ENCODE results near the gene FOXL2NB. TPM values are rescaled to one million over a fixed set of nuclear protein-coding genes. Genes with fewer than 3 reads are reported as not detected.

The FOXL2NB gene
- total RNA-seq, 1 donor from 2014 or later, result under 0.01 TPM

DNA sequence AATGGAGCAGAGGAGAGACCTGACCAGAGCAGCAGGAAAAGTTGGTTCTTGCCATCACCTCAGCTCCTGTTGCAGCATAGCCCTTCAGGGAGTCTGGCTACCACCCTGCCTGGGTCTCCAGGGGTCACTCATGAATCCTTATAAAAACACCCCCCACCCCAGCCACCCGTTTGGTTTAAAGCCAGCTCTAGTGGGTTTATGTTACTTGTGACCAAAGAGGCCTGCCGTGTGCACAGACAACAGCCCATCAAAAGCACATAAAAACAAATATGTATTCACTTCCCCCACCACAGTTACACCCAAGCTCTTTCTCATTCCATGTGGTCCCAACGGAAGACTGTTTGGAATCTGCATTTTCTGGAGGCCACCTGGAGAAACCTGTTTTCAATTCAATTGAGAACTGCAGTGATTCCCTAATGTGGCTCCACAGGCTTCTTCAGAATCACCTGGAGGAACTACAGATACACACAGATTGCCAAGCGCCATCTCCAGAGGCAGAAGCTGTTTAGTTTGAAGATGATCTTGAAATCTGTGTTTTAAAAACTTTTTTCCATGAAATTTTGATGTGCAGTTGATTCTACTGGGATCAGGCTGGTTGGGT, 13.8 kb upstream of the FOXL2NB start:
- DNase-seq, result no peak

DNA sequence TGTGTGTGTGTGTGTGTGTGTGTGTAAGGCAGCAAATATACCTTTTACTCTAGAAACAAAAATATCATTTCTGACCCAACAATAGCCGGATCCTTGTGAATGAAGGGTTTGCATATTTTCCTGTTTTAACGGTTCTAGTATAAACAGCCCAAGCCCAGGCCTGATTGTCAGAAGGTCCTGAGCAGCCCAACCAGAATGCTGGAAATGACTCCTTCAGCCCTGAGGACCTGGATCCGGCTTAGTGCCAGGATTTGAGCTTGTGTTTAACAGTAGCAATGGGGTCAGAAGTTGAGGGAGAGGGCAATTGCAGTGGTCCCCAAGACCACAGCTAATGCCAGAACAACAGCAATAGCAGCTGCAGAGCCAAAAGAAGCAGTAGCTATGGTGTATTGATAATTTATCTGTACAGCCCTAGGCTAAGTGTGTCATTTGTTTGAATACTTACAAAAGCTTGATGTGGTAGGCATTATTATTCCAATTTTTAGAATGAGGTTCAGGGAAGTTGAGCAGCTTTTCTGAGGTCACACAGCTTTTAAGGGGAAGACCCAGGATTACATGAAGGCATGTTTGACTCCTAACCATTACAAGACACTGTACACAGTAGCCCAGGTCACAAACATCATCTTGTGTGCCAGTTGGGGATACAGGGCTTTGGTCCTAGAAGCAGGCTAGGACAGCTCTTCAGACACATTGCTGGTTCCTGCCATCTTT, 12.9 kb upstream of the FOXL2NB start:
- peak; percentile 64 for DNase-seq

DNA sequence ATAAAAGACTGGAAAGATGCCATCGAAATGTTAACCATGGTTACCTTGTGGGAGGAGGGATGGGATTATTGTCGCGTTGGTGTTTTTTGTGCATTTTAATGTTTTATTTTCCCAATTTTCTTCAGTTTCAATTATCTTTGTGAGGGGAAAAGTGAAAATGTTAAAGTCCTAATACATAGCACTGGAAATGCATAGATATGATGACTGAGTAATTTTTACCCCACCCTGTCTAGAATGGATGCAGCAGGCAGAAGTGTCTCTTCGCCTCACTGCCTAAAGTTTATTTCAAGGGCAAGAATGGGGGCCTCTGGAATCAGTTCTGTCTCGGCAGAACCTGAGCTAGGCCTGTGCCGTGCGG, 11.5 kb upstream of the FOXL2NB start:
- no peak for DNase-seq

DNA sequence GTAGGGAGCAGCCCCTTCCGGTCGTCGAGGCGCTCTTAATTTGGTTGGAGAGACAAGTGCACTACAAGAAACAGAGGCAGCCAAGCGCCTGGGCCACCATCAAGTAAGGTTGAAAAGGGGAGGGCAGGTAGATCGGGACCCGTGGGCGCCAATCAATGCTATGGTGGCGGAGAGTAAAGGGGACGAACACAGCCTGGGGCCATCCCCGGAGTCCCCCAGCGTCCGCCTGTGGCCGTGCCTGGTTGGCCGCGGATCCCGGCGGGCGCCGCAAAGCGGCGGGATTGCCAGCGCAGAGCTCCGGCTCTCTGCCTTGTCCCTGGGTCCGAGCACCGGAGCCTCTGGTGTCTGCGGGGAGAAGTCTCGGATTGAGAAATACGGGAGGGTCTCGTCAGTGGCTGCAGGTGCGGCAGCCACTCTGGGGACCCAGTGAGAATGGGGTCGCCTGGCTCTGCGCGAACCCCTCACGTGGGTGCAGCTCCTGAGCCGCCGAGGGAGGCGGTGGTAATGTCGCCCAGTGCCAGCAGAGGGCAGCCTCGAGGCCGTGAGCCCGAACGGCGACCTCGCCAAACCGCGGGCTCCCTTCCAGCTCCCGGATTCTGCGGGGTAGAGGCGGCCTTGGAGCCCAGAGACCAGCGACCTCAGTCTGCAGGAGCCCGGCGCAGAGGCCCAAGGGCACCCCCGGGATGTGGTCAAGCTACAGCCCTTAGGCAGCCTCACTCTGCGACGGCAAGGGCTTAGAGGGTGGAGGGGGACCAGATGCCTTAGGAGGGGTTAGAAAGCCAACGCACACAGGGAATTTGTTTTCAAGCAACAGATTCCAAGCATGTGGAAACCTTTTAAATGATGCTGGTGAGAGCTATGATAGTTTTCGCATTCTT, 10.9 kb upstream of the FOXL2NB start:
- DNase-seq, result peak; percentile 75

DNA sequence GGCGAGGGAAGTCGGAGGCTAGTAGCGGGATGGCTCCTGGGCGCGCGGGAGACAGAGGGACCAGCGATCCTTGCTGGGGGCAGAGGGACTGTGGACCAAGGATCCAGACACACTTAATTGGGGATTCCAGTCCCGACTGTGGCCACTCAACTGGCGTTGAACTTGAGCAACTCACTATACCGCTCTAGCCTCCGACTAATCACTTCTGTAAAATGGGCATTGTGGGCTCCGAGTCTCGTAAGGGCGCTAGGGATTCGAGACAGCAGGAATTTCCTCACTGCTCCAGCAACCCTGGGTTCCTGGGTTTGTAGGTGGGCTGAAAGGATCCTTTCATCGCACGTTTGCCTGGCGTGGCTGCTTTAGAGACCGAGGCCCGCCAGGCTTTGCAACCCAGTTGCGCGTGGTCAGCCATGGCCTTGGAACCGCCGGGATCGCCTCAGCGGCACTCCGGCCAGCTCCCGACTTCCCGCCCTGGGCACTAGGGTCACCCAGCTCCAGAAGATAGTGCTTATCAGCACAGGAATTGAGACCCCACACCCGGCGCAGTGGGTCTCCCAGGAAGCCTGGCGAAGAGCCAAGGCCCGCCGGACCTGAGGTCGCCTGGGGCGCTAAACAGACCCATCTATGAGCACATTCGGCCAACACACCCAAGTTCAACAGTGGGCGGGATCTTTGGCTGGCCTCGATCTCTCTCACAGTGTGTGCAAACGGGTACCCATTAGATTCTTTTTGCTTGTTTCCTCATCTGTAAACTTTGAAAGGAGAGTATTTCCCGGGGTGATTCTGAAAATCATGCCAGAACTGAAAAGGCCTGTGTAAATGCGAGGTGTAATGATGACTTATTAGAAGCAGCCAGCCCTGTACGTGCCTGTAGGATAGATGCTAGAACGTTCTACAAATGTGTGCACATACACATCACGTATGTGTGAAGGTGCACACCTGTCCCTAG, 10.0 kb upstream of the FOXL2NB start:
- no peak for DNase-seq

DNA sequence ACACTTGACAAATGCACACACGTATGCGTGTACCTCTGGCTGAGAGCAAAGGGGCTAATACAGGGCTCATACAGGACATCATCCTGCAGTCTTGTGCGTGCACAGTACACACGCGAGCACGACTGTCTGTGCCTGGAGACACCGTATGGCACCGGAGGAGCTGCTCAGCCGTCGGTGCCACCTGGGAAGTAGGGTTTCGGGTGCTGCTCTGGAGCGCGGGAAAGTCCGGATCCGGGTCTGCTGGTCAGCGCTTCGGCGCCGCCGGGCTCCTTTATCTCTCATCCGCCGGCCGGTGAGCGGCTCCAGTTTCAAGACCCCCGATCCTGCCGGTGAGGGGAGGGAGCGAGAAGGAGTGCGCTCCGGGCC, 9.3 kb upstream of the FOXL2NB start:
- DNase-seq, result no peak

DNA sequence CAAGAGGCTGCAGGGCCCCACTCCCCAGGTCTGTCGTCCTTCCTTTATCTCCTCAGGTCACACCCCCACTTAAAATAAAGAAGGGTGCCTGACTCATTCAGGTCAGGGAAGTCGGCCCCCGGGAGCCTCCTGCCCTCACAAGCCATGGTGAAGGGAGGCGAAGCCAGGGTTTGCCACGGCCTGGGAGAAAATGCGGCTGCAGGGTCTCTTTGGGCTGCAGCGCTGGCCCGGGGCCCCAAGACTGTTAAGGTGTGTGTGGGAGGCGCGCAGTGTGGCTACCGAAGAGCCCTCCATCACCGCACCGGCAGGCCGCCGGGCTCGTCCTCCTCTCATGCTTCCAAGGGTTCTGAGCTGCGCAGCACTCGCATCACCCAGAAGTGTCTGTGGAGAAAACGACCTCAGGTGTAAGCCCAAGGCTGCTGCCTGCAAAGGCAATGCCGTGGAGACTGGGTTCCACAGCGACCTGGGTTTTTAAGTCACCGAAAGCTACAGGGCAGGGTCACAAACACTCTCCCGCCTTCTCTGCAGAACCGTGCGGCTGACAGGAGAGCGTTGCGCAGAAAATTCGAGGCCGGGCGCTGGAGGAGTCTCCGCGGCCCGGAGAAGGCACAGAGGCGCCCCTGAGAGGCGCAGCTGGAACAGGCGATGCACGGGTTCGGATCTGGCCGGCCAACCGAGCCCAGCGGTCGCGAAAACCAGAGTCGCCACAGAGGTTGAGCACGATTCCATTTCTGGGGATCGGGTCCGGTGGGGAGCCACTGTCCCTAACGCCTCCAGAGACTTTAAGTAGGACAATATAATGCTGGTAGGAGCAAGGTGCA, 8.8 kb upstream of the FOXL2NB start:
- DNase-seq, result no peak

DNA sequence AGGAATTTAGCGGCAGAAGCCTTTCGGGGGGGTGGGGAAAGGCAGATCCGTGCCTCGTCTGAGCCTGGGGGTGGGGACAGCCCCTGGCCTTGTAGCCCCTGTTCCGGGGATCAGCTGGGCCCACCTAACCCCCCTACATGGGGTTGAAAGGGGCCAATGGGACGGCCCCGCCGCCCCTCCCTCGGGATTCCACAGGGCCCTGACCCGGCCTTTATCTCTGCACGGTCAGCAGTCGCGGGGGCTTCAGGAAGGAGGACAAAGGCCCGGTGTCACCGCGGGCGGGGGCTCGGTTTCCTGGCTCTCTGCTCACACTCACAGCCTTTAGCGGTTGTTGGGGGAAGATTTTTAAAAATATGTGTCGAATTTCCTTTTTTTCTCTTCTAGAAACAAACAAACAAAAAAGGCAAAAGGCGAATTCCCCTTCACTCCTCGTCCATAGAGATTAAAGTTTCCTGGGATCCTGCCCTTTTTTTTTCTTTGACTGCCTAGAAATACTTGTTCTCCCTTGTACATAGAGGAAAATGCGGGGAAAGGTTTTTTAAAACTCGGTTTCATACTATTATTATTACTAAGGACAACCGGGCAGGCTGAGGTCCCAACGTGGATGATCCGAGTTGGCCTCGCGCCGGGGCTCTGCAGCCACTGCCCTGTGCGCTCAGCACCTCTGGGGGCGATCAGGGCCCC, 8.0 kb upstream of the FOXL2NB start:
- no peak for DNase-seq

DNA sequence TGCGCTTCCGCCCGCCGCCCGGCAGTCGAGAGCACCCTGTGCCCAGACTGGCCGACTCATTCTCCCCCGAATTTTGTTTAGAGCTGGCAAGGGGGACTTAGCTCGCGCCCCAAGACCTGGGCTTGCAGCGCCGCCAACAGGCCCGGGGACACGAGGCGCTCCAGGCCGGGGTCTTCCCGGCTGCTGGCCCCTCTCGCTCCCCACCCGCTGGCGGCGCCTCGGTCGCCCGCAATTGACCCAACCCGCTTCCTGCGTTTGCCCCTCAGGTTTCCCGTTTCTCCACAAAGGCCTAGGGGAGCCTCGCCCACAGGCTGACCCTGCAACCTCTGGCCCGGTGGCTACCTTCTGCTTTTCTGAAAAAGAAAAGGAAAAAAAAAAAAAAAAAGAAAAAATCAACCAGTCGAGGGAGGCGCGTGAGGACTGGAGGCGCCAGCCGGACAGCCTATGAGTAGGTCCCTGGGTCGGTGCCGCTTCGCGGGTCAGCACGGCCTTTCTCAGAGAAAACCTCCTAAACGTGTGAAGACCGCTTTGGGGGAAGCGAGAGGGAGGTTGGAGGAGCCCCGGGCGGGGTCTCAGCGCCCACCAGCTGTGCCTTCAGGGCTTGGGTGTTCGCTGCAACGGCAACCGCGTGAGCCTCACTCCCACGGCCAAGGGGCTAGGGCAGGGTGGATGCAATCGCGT, 7.3 kb upstream of the FOXL2NB start:
- no peak for DNase-seq

DNA sequence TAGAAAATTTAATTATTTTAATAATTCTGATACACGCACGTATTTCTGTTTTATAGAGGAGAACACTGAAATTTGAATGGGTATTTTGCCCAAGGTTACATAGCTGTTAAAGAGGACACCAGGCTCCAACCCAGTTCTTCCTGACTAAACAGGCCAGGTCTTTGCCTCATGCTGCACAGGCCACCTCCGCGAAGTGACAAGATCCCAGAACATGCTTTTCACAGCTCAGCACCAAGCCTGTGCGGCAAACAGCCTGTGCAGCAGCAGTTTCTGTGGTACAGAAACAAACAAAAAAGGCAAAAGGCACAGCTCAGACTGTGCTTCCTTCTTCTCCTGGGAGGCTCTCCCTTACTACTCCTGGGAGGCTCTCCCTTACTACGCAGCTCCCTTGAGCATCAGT, 6.6 kb upstream of the FOXL2NB start:
- DNase-seq, result no peak

DNA sequence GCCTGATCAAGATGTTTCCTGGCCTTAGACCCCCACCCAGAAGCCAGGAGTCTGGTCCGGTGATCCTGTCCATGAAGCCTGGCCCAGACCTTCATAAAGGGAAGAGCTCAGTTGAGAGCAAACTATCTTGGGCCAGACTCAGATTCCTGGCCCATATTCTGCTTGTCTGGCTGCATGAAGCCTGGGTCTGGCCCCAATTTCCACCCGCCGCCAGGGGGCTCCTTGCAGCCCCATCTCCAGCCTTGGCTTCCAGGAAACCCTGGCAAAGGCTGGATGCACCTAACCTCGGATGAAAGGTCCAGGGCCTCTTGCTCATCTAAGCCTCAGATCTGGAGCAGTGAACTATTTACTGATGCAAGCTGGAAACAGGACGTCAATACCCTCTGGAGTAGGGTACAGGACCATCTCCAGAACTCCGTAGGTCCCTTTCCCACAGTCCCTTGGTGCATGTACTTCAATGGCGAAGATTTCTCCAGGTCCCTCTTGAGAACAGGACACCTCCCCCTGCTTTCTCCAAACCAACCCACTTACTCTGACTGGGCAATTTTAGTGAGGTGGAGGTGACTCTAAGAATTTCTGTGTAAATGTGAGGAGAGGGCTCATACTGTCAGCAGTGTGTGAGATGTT, 5.6 kb upstream of the FOXL2NB start:
- DNase-seq, result peak; percentile 69

DNA sequence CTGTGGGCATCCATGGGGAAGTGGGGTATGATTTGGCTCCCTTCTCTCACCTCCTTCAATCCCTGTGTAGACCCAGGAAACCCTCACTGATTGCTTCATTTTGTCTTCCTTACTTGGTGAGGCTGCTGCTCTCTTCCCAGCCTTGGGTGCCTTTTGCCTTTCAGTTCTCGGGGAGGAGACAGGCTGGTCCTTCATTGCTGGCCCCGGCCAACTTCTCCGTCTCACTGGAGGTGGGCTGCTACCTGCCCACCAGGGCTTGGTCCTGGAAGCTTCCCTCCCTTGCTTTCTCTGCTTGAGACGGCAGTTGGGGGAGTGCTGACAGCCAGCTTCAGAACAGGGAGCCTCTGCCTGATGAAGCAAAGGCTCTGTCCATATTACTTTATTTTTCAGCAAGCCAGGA, 4.7 kb upstream of the FOXL2NB start:
- DNase-seq, result no peak

DNA sequence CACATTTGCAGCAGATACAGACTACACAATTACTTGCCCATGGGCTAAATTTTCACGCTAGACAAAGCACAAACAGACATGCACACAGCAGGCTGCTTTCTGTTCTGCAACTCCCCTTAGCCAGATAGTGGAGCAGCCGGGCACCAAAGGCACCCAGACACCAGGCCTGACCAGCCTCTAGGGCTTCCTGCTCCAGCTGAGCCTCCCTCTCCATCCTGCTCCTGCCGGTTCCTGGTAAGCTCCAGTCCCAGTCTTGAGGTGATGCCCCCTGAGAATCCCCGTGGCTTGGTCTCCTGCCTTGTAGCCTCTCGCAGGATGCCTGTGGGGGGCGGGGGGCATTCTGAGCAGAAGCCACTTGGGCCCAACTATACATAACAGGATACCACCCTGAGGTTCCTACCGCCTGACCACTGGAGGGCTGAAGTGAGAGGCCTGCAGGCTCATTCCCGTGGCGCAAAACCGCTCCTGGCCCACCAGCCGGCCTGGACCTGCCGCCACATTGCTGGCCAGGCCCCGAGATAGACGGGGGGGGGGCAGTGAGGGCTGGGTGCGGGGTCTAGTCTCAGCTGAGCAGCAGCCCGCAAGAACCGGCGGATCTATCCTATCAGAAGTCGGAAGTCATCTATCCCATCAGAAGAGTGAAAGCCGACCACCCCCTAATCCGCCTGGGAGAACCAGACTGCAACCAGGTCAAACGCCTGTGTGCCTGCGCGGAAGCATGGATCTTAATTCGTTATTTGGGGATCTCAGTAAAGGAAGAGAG, 4.0 kb upstream of the FOXL2NB start:
- DNase-seq, result no peak

DNA sequence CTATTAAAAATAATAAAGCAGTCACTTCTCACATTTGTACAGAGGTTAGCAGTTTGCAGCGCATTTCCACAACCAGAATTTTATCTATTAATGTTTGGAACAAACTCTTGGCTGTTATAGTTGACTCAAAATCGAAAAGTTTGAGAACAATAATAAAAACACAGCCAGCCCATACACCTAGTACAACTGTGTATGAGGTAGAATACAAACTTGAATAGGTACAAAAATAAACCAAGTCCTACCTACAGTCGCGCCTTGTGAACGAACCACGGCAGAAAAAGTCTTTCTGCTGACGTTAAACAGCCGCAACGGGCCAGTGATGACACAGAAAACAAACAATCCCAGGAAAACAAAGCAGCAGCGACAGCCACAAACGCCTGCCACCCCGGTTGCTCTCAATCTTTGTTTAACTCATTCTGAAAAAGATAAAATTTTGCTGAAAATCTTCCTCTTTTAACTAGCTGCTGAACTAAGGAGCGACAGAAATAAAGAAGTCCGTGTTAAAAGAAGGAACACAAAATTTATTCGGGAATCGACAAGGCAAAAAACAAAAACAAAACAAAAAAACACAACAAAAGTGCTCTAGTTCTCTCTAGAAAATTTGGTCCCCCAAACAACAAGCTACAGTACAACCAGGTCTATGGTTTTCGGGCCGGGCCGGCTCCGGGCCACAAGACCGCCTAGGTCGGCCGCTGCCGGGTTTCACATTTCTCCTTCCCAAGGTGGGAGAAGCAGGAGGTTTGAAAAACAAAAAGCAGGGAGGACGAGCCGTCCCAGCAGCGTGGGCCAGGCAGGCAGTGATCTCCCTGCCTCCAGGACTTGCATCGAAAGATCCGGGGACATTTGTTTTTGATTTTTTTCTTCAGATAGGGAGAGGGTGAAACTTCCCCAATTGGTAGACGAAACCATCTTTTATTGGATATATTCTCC, 3.0 kb upstream of the FOXL2NB start:
- DNase-seq, result no peak

DNA sequence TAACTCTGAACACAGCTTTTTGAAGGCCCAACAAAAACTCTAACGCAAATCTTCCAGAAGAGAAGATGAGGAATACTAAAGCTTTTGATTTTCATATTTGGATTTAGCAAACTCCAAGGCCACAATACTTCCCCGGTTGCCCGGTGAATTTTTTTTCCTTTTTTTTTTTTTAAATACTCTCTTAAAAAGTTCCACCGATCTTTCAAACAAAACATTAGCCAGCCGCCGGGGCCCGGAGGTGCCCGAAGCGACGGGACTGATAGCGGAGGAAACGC, 2.4 kb upstream of the FOXL2NB start:
- DNase-seq, result no peak

DNA sequence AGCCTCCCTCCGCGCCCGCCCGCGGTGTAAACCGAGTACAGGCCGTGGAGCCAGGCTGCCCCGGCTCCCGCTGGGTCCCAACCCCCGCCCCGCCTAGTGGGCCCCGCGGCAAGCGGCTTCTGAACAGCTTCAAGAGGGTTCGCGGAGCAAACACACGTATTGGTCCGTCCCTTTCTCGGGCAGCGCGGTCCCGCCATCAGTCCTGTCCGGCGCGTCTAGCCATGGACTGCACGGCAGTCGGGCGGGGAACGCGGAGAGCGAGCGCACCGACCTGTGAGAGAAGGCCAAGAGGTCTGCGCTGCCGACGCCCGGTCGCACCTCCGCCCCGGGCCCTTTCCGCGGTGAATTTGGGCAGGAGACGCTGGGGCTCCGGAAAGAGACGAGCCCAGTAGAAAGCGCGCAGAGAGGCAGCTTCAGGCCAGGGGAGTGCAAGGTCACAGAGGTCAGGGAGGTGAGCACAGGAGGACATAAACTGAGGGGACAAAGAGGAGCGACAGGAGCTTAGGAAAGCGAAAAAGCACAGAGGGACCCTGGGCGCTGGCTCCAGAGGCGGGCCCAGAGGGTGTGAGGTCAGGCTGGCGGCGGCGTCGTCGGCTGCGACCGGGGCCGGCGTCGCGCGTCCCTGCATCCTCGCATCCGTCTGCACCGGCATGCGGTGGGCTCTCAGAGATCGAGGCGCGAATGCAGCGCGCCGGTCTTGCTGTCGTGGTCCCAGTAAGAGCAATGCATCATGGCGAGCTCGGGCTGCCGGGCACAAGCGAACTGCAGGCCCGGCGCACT, 1.9 kb upstream of the FOXL2NB start:
- DNase-seq, result no peak

All from dermis blood vessel endothelial cell (primary cell).